CD4-positive, alpha-beta T cell treated with Interleukin-17A for 4 hours (primary cell): Measurements from ENCODE around the gene AGTPBP1.
"Not testable (repeated sequence)": the region's sequence is repeated elsewhere in the genome, so short reads cannot be mapped to it uniquely, and the experiment has no call there.

Source experiments
- DNase-seq: peaks from one replicate; pipeline ENCODE4 v3.0.0-alpha.2; 2020; ENCODE audit warnings: mixed read lengths

The AGTPBP1 gene

DNA sequence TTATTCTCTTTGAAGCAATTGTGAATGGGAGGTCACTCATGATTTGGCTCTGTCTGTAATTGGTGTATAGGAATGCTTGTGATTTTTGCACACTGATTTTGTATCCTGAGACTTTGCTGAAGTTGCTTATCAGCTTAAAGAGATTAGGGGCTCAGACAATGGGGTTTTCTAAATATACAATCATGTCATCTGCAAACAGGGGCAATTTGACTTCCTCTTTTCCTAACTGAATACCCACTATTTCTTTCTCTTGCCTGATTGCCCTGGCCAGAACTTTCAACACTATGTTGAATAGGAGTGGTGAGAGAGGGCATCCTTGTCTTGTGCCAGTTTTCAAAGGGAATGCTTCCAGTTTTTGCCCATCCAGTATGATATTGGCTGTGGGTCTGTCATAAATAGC, 22.3 kb downstream of the AGTPBP1 start:
- not testable (repeated sequence) for DNase-seq

DNA sequence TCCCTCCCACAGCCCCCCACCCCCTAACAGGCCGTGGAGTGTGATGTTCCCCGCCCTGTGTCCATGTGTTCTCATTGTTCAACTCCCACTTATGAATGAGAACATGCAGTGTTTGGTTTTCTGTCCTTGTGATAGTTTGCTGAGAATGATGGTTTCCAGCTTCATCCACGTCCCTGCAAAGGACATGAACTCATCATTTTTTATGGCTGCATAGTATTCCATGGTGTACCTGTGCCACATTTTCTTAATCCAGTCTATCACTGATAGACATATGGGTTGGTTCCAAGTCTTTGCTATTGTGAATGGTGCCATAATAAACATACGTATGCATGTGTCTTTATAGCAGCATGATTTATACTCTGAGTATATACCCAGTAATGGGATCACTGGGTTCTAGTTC, 23.9 kb downstream of the AGTPBP1 start:
- not testable (repeated sequence) for DNase-seq

GRCh38 chr9:85717220-85717619, 24.5 kb downstream of the AGTPBP1 start:
- DNase-seq, result no peak

- no peak for DNase-seq
Measured at GRCh38 chr9:85716031-85716877, 25.5 kb downstream of the AGTPBP1 start.

- DNase-seq, result no peak
Measured at GRCh38 chr9:85715587-85715986, 26.2 kb downstream of the AGTPBP1 start.

DNA sequence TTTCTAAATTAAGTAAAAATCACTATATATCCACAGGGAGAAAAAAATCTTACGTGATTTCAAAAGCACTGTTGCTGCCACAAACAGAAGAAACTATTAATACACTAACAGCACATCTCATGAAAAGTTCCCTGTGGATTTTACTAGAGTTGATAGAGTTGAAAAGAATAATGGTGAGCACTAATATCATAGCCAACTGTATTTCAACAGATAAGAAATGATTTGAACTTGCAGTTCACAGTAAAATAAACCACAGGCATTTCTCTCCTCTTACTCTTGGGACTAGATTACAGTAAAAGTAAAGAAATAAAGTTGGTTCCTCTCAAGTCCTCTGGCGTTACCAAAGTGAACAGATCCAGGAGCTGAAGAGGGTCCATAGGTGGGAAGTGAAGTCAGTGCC, 27.9 kb downstream of the AGTPBP1 start:
- no peak for DNase-seq

DNA sequence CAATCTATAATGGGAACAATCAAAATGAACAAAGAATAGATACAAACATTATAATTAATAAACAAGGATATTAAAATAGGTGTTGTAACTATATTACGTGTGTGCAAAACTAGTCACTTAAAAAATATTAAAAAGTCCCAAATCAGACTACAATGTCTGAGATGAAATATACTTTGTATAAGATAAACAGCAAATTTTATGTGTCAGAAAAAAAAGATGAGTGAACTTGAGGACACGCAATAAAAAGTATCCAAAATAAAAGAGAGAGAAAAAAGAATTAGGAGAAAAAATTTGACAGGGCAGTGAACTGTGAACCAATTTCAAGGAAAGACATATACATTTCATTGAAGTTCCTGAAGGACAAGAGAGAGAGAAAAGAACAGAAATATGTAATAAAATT, 37.0 kb downstream of the AGTPBP1 start:
- no peak for DNase-seq

DNA sequence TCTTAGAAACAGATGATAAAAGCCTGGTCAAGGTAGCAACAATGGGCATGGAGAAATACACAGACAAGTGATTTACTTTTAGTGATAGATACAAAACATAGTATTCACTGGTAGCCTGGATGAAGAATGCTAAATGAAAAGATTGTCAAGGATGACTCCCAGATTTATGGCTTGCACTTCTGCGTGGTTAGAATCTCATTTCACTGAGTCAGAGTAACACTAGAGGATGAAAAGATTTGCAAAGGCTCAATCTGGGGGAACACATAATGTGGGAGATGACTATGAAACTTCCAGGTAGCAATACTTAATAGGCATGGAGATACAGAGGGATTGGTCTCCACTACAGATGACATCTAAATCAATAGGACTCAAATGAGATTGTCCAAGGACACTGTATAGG, 38.4 kb downstream of the AGTPBP1 start:
- no peak for DNase-seq

DNA sequence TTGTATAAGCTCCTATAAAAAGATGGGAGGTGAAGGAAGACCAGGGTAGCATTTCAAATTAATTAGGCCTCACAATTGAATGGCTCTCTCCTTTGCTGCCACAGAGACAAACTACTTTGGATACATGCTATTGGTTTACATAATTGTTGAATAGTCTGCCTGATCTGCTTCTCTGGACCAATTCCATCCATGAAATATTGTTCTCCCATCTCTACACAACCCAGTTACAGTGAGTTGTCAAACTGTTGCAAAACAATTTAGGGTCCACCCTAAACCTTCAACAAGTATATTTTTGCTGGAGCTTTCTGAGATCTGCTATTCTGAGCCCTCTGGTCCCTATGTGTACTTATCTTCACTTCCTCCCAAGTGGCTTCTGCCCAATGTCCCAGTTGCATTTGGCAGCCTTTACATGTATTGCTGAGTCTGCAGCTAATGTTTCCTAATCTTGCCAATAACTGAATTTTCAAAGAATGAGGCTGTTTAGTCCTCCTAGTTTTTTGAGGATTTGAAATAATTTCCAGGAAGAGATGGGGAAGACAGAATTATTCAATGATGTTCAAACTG, 38.9 kb downstream of the AGTPBP1 start:
- no peak for DNase-seq

DNA sequence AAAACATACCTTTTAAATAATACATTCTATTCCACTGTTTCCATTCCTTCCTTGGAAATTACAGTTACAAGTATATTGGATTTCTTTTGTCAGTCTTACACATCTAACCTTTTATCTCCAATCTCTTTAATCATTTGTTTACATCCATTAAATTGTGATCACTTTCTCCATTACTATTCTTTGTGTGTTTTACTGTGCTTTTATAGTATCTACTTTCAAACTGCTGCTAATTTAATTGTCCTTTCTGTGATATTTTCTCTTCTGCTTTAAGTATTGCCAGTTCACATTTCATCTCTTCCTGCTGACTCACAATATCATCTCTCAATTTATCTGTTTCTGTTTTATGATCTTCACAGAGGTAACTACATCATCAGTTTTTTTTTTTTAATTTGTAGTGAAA, 39.6 kb downstream of the AGTPBP1 start:
- DNase-seq, result no peak

- no peak for DNase-seq
Measured at GRCh38 chr9:85700330-85700729, 41.4 kb downstream of the AGTPBP1 start.

- no peak for DNase-seq
Measured at GRCh38 chr9:85688361-85688760, 53.4 kb downstream of the AGTPBP1 start.

- DNase-seq, result no peak
Measured at GRCh38 chr9:85685081-85685480, 56.7 kb downstream of the AGTPBP1 start.

DNA sequence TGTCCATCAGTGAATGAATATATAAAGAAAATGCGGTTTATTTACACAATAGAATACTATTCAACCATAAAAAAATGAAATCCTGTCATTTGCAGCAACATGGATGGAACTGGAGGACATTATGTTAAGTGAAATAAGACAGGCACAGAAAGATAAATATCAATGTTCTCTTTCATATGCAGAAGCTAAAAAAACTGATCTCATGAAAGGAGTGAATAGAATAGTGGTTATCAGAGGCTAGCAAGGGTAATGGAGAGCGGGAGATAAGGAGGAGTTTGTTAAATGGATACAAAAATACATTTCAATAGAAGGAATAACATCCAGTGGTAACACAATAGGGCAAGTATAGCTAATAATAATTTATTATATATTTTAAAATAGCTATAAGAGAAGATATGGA, 65.0 kb downstream of the AGTPBP1 start:
- DNase-seq, result no peak

GRCh38 chr9:85667374-85667773, 74.4 kb downstream of the AGTPBP1 start:
- DNase-seq, result no peak

DNA sequence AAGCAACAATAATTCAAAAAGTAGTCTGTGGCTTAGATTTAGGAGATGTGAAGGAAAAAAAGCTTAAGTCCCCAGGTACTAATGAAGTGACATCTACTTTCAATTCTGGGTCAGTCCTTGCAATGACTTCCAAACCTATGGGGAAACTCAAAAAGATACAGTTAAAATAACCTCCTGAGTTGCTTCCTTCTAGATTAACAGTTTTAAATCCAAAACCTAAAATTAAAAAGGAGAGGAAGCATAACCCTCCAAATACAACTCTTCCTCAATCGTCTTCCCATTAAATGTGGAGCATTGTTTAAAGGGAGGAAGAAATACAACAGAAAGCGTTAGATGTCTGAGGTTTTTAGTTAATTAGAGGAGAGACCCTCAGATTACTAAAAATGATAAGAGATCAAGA, 75.7 kb downstream of the AGTPBP1 start:
- no peak for DNase-seq

- no peak for DNase-seq
Measured at GRCh38 chr9:85662573-85662972, 79.2 kb downstream of the AGTPBP1 start.

- DNase-seq, result no peak
Measured at GRCh38 chr9:85658716-85659115, 83.0 kb downstream of the AGTPBP1 start.

DNA sequence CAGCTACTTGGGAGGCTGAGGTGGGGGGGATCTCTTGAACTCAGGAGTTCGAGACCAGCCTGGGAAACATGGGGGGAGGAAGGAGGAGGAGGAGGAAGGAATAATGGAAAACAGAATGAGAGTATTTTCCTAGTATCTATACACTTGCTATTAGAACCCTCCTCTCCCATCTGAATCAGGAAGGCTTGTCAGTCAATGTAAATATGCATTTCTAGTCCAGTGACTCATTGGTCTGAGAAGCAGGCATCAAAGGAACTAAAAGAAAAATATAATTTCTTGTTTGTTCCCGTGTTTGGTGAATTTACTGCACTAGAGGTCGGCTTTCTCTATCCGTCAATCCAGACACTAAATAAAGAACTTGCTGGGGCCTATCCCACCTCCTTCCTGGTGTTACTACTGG, 88.6 kb downstream of the AGTPBP1 start:
- no peak for DNase-seq

DNA sequence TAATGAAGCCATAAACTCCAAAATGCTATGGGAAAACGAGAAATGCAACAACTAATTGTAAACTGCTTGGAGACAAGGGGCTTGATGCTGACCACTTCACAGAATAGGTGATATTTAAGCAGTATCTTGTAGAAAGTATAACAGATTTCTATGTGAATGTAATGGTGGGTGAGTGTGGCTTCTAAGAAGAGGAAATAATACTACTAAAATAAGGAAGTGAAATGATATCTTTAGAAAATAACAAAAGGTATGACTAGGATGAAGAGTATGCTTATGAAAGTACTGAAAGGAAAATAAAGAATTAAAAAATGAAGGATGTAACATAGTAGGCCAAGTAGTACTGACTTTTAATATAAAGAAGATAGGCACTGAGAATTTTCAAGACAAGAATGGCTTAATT, 94.2 kb downstream of the AGTPBP1 start:
- DNase-seq, result no peak

GRCh38 chr9:85645909-85646627, 95.7 kb downstream of the AGTPBP1 start:
- DNase-seq, result no peak

DNA sequence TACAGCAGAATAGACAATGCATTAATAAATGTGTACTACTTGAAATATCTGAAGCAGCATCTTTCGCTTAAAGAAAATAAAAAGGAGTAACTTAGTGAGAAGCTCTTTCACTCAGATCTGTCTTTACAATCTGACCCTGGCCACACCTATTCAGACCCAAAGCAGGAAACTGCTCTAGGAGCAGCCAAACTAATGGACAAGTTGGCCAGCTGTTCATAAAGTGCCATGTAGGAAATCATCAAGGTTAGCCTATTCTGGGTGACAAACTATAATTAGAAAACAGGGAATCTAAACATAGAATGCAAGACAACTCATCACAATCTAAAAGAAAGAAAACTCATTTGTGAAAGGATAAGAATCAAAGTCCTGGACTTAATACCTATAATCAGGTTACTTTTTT, 101.3 kb downstream of the AGTPBP1 start:
- DNase-seq, result no peak

- no peak for DNase-seq
Measured at GRCh38 chr9:85639675-85640186, 102.0 kb downstream of the AGTPBP1 start.

- DNase-seq, result no peak
Measured at GRCh38 chr9:85631809-85632208, 109.9 kb downstream of the AGTPBP1 start.
